DMS53 treated with DMSO at 0.1 percent for 48 hours (cell line): Measurements from ENCODE around the gene LCNL1.
"Not testable (repeated sequence)": the region's sequence is repeated elsewhere in the genome, so short reads cannot be mapped to it uniquely, and the experiment has no call there.

ENCODE experiments used
- DNase-seq: peaks from one replicate; lab custom pipeline; 2025; ENCODE audit not compliant: unreplicated experiment; lab: John Stamatoyannopoulos, UW

LCNL1 gene

DNA sequence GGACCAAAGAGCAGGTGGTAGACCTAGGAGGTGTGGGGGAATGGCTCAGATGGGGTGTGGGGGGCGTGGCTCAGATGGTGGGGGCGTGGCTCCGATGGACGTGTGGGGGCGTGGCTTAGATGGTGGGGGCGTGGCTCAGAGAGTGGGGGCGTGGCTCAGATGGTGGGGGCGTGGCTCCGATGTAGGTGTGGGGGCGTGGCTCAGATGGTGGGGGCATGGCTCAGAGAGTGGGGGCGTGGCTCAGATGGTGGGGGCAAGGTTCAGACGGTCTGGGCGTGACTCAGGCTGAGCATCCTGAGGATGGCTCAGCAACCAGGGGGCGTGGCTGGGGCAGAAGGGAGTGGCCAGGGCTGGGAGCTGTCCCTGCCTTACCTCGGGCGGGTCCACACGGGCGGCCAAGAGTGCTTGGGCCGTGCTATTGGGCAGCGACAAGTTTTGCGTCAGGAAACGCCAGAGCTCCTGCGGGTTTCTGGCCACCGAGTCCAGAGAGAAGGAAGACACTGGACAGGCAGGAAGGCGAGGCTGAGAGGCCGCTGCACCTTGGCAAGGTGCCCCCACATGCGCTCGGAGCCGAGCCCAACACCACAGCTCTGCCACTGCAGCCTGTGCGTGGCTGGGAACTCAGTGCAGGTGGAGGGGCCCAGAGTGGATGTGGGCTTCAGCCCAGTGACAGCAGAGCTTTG, 39.3 kb downstream of the LCNL1 start:
- DNase-seq = no peak

DNA sequence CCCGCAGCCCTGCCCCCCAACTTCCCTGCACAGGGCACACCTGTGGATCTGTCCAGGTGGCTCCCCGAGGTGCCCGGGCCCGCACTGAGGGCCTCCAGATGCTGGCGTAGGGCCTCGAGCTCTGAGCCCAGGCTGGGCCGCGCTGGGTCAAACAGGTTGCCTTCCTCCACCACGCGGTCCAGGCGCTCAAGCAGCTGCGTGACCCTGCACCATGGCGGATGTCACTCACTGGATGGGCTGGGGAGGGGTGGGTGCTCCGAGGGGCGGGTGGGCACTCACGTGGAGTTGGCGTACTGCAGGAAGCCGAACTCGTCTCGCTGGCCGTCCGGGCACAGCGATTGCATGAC, 39.8 kb downstream of the LCNL1 start:
- DNase-seq = no peak

DNA sequence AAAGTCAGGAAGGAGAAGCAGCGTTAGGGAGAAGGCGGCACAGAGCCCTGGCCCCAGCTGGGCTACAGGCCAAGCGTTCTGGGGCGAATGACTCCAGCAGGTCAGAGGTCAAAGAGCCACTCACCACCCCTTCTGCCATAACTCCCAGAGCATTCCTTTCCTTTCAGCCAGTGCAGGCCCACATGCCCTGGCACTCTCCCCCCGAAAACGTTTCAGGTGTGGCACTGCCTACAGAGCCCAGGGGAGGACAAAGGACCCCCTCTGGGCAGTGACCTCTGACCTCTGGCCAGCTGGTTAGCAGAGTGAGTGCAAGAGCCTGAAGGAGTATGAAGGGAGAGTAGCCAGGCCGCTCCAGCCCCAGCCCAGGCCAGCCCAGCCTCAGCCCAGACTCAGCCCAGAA, 40.4 kb downstream of the LCNL1 start:
- no peak for DNase-seq

DNA sequence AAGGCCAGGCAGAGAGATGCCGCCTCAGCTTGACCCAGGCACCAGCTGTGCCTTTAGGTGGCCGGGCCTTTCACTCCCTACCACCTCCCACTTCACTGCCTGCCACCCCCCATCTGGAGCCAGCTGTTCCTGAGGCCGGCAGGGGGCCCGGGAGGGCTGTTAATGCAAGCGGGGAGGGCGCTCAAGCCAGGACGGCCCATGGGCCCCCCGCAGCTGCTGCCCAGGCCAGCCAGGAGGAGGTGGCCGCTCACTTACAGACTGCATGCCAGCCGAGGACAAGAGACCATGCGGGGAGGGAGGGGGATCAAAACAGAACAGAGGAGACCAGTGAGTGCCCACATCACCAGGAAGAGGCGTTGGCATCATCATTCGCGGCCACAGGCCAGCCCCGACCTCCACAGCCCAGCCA, 40.8 kb downstream of the LCNL1 start:
- no peak for DNase-seq

DNA sequence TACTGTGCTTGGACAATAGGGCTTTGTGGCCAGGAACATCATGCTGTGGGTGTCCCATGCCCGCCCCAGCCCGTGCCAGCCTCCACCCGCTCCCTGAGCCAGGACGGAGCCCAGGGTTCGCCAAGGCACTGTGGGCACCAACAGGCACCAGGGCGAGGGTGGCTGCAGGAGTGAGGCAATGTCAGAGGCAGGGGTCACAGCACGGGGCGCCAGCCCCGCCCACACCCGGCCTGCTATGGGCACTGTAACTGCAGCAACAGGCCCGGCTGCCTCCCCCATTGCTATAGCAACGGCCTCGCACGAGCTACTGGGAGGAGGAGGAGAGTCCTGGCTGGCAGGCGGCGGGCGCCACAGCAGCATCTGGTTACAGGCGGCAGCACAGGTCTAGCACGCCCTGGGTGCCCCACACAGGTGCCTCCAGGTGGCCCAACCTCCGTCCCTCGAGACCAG, 42.7 kb downstream of the LCNL1 start:
- peak; percentile 82 for DNase-seq

DNA sequence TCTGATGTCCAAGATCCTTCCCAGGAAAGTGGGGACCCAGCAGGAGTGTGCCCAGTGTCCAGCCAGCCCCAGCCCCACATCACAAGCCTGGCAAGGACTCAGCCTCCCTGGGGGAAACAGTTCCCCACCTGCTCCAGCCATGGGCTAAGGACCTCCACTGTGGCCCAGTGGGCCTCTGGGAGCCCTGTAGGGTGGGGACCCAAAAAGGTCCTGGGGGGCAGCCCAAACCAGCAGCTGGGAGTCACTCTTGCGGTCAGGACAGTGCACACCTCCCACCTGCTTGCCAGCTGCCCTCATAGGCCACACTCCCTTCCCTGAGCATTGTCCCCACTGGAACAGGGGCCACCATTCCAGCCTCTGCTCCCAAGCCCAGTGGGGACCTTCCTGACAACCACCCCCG, 43.6 kb downstream of the LCNL1 start:
- DNase-seq = no peak

DNA sequence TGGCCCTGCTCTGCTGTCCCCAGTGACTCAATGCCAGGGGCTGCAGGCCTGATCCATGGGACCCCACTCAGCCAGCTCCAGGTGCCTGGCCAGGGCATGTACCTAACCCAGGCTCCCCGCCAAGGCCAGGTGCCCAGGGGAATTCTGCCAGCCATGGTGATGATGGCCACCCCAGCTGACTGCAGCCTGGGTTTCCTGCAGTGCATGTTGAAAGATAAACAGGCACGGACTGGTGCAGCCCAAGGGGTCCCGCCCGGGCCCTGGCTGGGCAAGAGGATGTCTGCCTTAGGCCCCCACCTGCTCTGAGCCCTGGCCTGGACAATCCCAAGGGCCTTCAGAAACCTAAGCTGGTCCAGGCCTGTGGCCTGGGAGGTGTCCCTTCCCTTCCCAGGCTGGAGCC, 44.0 kb downstream of the LCNL1 start:
- DNase-seq = no peak

DNA sequence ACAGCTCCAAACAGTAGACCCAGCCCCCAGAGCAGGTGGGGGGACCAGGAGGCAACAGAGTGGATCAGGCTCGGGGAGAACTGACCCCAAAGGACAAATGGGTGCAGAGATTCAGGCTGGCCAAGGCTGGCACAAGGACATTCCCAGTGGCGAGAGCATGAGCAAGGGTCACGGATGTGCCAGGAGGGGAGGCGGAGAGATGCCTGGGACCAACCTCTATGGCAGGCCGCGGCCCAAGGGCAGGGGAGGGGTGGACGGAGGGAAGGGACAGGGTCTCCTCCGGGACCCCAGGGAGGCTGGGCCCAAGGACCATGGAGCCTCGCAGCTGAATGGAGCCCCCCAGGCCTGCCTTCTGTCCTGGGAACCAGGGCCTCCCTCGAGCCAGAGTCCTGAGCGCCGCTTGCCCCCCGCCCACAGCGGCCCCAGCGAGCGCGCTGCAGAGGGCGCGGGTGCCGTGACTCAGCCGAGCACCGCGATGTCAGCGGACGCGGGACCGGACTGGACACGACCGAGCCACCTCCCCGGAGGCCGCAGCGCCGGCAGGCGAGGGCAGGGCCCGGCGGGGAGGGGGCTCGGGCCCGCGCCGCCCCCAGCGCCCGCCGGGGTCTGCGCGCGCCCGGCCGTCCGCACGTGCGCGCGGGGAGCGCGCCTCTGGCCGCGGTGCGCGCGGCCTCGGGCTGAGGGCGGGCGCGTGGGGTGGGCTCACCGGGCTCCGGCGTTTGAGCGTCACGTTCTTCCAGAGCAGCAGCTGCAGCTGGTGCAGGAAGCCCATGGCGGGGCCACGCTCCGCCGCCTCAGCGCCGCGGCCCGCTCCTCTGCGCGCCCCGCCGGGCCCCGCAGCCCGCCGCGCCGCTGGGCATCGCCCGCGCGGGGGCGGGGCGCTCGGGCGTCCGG, 44.8 kb downstream of the LCNL1 start, which contains the start of gene ABCA2:
Gene ABCA2 (minus strand): TSS at position 869 of the 894 bp plus-strand sequence. CDS start 97 bp downstream, at position 772.
- no peak for DNase-seq

DNA sequence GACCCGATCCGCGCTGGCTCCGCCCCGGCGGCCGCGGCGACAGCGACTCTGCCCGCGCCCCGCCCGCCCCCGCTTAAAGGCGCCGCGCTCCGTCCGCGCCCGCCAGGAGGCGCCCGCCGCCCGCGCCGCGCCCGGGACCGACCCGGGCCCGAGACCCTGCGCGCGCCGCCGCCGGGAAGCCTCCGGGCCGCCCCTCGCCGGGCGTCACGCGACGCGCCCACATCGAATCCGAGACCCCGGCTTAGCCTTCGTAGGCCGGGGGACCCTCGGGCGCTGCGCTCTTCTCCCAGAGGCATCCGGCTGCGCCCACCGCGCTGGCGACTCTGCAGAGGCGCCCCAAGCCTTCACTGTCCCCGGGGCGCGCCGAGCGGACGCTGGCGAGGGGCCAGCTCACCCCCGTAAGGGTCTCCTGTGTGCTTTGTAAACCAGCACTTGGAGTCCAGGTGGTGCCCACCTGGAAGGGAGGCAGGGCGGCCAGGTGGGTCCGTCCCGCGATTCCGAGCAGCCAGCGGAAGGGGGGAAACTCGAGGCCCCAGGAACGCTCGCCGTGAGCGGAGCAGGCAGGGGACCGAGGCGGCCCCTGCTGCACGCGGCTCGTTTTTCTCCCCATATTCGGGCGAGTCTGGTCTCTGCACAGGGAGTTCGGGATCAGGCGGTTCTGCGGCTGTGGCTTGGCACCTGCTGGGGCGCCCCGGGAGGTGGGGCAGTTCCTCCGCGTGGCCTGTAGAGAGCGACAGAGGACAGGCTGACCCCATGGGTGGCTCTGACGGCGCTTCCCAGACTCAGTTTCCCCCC, 45.7 kb downstream of the LCNL1 start:
- DNase-seq = peak; percentile 76

DNA sequence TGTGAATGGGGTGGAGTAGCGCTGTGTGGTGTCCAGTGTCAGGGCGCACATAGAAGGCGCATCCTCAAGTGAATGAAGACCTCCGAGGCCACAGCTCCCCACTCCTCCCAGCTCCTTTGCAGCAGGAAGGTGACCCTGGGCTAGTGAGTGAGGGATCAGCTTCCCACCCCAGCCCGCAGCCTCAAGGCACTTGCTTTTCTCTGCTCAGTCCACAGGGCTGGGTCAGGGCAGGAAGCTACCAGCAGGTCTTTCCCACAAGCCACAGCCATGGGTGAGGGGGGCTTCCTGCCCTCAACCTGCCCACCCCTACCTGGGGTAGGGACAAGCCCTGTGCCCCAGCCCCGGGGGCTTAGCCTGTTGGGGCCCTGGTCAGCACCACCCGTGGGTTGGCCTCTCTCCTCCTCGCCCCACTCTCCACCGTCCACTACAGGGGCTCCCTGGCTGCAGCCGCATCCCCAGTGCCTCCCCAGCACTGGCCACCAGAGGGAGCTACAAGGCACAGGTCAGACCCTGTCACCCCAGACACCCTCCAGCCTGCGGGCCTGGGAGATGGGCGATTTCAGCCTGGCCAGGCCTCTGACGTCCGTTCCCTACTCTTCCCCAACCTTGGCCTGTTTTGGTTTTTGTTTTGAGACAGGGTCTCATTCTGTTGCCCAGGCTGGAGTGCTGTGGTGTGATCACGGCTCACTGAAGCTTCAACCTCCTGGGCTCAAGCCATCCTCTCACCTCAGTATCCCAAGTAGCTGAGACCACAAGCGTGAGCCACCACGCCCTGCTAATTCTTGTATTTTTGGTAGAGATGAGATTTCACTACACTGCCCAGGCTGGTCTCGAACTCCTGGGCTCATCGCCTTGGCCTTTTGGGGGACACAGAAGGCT, 46.5 kb downstream of the LCNL1 start:
- DNase-seq = peak; percentile 36

DNA sequence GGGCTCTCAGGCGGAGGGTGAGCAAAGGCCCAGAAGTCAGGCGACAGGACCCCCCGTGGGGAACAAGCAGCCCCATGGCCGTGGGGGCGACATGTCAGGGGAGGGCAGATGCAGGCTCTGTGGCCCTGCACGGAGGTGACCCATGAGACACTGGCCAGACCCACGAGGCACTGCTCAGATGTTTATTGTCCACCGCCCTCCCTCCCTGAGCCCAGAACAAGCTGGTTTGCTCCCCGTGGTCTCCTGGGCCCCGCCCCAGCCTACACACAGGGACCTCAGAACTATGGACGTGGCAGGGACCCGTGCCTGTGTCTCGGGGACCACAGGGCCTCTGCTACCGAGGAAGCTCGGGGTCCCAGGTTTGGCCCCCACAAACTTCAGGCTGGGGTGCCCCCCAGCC, 47.2 kb downstream of the LCNL1 start:
- DNase-seq = no peak

DNA sequence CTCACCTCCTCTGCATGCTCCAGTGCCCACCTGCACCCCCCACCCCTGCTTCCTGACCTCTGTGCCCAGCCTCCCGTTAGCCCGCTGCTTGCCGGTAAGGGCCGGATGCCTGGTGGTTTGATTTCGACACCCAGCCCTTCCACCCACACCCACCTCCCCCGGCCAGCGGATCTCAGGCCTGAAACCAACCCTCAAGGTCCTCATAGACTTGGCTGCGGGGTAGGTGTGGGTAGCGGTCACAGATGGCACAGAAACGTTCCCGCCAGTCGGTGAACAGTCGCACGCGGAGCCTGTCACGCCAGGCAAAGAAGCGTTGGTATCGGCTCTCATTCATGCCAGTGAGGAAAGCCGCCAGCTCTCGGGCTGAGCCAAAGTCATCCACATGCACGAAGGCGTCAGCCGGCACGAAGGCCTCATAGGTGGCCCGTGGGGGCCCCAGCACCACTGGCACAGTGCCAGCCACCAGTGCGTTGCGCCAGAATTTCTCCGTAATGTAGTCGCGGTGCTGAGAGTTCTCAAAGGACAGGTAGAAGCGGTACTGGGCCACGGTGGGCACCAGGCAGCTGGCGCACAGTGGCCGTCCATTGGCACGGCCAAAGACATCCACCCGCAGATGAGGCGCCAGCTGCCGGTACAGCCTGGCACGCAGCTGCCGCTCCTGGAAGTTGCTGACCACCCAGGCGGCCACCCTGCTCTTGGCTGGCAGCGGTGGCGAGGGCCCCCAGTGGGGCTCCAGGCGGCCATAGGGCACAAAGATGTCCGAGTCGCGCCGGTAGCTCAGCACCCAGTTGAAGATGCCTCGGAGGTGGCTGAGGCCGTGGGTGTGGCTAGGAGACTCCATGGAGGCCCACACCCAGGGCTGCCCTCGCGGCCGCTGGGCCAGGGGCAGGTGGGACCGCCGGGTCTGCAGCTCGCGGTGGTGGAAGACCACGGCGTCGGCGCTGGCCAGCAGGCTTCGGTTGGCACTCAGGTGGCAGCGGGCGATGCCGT, 48.0 kb downstream of the LCNL1 start:
- DNase-seq = no peak

DNA sequence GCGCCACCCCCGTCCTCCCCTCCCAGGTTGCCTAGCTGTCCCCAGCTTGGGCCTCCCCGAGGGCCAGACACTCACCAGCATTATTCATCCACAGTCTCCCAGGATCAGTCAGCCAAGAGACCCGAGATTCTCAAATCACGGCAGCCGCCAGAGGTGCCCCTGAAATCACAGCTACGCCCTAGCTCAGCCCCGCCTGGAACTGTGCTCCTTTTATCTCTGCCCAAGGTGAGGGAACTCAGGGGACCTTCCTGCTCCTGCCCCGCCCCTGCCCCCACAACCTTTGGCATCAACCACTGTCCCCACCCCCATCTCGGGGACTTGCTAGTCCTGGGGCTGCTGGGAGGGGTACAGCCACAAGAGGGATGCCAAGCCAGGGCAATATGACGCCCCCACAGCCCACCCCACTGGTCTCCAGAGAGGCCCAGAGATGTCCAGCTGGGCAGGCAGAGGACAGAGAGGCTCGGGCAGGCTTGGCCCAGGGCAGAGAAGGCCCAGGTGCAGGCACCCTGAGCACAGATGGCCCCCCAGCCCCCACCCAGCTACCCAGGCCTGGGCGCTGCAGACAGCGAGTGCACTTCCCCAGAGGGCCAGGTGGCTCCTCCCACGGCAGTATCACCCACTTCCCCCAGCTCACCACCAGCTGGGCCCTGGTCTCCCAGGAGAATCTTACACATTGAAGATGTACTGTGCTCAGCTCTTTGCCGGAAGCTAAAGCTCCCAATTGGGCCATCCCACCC, 49.3 kb downstream of the LCNL1 start, which contains the start of gene FUT7:
Gene FUT7 (minus strand): TSS at position 185 of the 737 bp plus-strand sequence. CDS start 97 bp downstream, at position 88.
- DNase-seq = no peak

DNA sequence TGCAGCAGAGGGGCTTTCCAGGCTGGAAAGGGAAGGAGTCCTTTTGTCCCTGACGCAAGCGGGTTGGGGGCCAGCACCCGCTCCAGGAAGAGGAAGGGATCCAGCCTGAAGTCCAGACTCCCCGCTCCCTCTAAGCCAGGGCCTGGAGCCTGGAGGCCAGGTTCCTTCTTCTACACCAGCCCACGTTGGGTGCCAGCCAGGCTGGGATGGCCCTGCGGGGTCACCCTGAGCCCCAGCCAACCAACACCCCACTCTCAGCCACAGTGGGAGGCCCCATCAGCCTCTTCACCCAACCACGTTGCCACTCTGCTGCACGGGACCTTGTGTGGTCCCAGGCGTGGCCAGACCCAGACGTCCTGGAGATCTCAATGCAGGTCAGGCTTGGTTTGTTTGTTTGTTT, 50.1 kb downstream of the LCNL1 start:
- no peak for DNase-seq

DNA sequence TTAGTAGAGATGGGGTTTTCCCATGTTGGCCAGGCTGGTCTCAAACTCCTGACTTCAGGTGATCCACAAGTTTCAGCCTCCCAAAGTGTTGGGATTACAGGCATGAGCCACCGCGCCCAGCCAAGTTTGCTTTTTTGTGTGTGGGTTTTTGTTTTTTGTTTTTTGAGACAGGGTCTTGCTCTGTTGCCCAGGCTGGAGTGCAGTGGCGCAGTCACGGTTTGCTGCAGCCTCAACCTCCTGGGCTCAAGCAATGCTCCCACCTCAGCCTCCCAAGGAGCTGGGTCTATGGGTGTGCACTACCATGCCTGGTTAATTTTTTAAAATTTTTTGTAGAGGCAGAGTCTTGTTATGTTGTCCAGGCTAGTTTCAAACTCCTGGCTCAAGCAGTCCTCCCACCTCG, 50.7 kb downstream of the LCNL1 start:
- DNase-seq = not testable (repeated sequence)

DNA sequence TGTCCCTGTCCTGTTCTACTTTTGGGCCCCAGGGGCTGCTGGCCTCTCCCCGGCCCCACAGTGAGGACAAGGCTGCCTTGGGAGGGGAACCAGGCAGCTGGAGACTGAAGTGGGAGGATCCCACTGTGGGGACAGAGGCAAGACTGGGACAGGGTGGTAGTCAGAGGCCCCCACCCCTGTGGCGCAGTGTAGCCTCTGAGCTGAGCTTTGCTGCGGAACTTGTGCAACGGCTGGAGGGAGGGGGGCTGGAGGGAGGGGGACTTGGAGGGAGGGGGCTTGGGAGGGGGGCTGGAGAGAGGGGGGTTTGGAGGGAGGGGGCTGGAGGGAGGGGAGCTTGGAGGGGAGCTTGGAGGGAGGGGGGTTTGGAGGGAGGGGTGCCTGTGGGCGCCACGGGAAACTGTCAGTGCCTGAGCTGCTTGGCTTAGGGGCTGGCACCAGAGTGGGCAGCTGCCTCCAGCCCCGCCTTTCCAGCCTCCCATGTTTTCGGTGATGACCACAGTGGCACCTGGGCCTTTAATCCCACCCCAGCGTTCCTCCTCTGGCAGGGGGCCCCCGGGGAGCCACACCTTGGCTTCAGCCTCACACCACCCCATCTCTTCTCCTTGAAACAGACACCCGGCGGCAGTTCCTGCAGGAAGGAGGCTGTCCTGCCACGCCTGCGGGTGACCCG, 51.4 kb downstream of the LCNL1 start:
- DNase-seq = peak; percentile 14

DNA sequence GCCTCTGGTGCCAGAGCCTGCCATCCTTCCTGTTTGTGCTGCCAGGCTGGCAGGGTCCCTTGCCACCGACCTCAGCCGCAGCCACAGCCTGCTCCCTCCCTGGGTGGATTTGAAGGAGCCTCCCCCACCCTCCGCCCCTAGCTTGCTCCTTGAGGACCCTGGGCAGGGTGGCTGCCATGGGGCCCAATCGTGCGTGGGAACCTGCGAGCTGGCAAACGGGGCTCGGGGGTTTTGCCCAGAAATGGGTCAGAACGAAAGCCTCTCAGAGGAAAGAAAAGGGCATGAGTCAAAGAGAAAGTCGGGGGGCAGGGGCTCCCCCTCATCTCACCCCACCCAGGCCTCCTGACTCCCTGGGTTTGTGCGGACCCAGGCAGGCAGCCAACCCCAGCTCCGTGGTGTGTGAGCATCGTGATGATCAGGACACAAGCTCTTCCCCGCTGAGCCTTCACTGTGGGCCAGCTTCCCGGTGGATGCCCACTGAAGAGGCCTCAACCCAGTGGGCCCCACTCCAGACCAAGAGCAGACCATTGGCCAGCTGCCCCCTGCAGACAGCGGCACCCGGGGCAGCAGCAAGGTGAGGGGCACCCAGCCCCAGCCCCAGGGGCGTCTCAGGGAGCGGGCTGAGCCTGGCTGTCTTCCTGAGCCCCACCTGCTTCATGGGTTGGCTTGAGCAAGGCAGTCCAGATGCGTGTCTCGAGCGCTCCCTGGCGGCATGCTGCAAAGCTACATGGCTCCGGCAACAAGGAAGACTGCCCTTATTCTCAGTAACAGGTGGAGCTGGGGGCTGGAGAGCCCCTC, 52.1 kb downstream of the LCNL1 start:
- peak; percentile 77 for DNase-seq
